ENCODE results near the gene BUD31. TPM values are rescaled to one million over a fixed set of nuclear protein-coding genes. Genes with fewer than 3 reads are reported as not detected.
"Not testable (repeated sequence)": the region's sequence is repeated elsewhere in the genome, so short reads cannot be mapped to it uniquely, and the experiment has no call there.

BUD31 gene
- total RNA-seq, 1 donor from 2014 or later = 44.4 TPM

- H3K27me3 ChIP-seq (ENCODE audit: control insufficient read depth in 3 of 3, insufficient read depth in 3 of 3, low read length in 3 of 3) = no peaks in the 10 kb centered on the region
- no peaks in the 10 kb centered on the region for H3K9me3 ChIP-seq (ENCODE audit: control insufficient read depth in 3 of 3, low read length in 3 of 3)
- H3K4me1 ChIP-seq (ENCODE audit: control insufficient read depth in 3 of 3, insufficient read depth in 3 of 3, low read length in 3 of 3) = peaks cover 24 to 31% (median 26%) of the 10 kb centered on the region in 3 donors
- peak overlapping the region; percentile 81 for H3K27ac ChIP-seq (ENCODE audit: low read depth, low read length)
- H3K9ac ChIP-seq (ENCODE audit: low read depth in 1 of 3, low read length in 3 of 3) = peak overlapping the region in 1 of 3 donors; percentile 50
- peaks cover 0 to 2% (median 2%) of the 10 kb centered on the region in 3 donors for H3K36me3 ChIP-seq (ENCODE audit: control insufficient read depth in 3 of 3, insufficient read depth in 3 of 3, low read length in 3 of 3)
- peak overlapping the region in 2 of 3 donors; percentile 13 to 54 for H3K4me3 ChIP-seq (ENCODE audit: low read length in 3 of 3)
These were observed 27.7 kb upstream of the BUD31 start for GRCh38 chr7:99380823-99381663.

DNA sequence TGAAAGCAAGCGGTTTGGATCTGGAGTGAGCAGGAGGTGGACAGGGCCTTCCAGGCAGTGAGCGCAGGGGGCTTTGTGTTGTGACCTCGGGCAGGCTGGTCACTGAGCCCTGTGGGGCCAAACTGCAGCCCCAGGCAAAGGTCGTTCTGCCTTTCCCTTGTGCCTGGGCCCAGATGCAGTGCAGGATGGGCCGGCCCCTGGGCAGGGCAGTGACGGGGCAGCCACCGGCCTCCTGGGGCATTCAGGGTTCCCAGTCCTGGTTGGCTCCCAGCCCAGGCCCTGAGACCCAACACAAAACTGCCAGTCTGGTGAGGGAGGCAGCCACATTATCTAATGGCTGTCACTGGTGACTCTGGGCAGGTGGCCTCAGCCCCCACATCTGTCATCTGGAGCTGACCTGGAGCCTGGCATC is 27.1 kb upstream of the BUD31 start:
- Histone ChIP-seq H3K4me3 (ENCODE audit: low read length in 3 of 3) (peak overlapping the region in 1 of 3 donors; percentile 14), H3K9ac (ENCODE audit: low read depth in 1 of 3, low read length in 3 of 3) (peak overlapping the region in 1 of 3 donors; percentile 25), H3K27ac (ENCODE audit: low read depth, low read length) (no peak overlapping the region), H3K27me3 (ENCODE audit: control insufficient read depth in 3 of 3, insufficient read depth in 3 of 3, low read length in 3 of 3) (no peaks in the 10 kb centered on the region), H3K9me3 (ENCODE audit: control insufficient read depth in 3 of 3, low read length in 3 of 3) (no peaks in the 10 kb centered on the region), H3K36me3 (ENCODE audit: control insufficient read depth in 3 of 3, insufficient read depth in 3 of 3, low read length in 3 of 3) (peaks cover 0 to 5% (median 4%) of the 10 kb centered on the region in 3 donors), H3K4me1 (ENCODE audit: control insufficient read depth in 3 of 3, insufficient read depth in 3 of 3, low read length in 3 of 3) (peaks cover 24 to 28% (median 26%) of the 10 kb centered on the region in 3 donors)

DNA sequence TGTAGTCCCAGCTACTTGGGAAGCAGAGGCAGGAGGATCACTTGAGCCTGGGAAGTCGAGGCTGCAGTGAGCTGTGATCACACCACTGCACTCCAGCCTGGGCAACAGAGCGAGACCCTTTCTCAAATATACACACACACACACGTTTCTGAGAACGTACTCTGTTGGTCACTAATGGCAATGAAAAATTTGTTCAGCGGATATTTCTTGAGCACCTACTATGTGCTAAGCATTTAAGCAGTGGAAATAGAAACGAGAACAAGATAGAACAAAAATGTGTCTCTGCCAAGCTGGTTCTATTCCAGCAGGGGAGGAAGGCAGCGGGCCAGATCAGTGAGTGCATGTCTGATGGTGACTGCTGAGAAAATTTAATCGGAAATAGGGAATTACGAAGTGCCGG is 25.6 kb upstream of the BUD31 start:
- no peak overlapping the region for H3K27ac ChIP-seq (ENCODE audit: low read depth, low read length)
- no peak overlapping the region for H3K4me3 ChIP-seq (ENCODE audit: low read length in 3 of 3)
- H3K27me3 ChIP-seq (ENCODE audit: control insufficient read depth in 3 of 3, insufficient read depth in 3 of 3, low read length in 3 of 3) = no peaks in the 10 kb centered on the region
- peaks cover 24 to 28% (median 26%) of the 10 kb centered on the region in 3 donors for H3K4me1 ChIP-seq (ENCODE audit: control insufficient read depth in 3 of 3, insufficient read depth in 3 of 3, low read length in 3 of 3)
- no peaks in the 10 kb centered on the region for H3K9me3 ChIP-seq (ENCODE audit: control insufficient read depth in 3 of 3, low read length in 3 of 3)
- H3K36me3 ChIP-seq (ENCODE audit: control insufficient read depth in 3 of 3, insufficient read depth in 3 of 3, low read length in 3 of 3) = peaks cover 5 to 11% (median 6%) of the 10 kb centered on the region in 3 donors
- H3K9ac ChIP-seq (ENCODE audit: low read depth in 1 of 3, low read length in 3 of 3) = no peak overlapping the region

DNA sequence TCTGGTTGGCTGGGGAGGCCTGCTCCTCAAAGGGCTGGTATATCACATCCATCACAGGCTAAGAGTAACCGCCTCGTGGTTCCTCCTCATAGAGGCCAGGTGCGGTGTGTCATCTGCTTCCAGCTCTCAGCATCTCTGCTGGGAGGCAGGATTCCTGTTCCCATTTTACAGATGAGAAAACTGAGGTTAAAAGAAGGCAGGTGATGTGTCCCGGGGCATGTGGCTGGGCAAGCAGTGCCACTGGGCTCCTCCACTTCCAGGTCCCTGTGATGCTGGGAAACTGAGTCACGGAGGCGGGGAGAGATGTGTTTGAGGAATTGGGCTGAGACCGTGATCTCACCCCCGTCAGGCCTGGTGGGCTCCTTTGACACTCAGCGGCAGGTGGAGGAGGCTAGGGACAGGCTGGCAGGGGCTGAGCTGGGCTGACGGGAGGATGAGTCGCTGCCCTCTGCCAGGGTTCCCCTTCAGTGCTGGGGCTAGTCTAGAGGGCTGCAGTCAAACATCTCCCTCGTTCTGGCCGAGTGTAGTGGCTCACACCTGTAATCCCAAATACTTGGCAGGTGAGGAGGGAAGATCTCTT is 24.9 kb upstream of the BUD31 start:
- peaks cover 6 to 15% (median 8%) of the 10 kb centered on the region in 3 donors for H3K36me3 ChIP-seq (ENCODE audit: control insufficient read depth in 3 of 3, insufficient read depth in 3 of 3, low read length in 3 of 3)
- no peak overlapping the region for H3K27ac ChIP-seq (ENCODE audit: low read depth, low read length)
- no peak overlapping the region for H3K4me3 ChIP-seq (ENCODE audit: low read length in 3 of 3)
- H3K27me3 ChIP-seq (ENCODE audit: control insufficient read depth in 3 of 3, insufficient read depth in 3 of 3, low read length in 3 of 3) = no peaks in the 10 kb centered on the region
- peaks cover 24 to 28% (median 26%) of the 10 kb centered on the region in 3 donors for H3K4me1 ChIP-seq (ENCODE audit: control insufficient read depth in 3 of 3, insufficient read depth in 3 of 3, low read length in 3 of 3)
- H3K9ac ChIP-seq (ENCODE audit: low read depth in 1 of 3, low read length in 3 of 3) = no peak overlapping the region
- H3K9me3 ChIP-seq (ENCODE audit: control insufficient read depth in 3 of 3, low read length in 3 of 3) = no peaks in the 10 kb centered on the region

GRCh38 chr7:99384523-99384922 is 24.2 kb upstream of the BUD31 start:
- Histone ChIP-seq H3K9ac (ENCODE audit: low read depth in 1 of 3, low read length in 3 of 3) (no peak overlapping the region), H3K27ac (ENCODE audit: low read depth, low read length) (no peak overlapping the region), H3K36me3 (ENCODE audit: control insufficient read depth in 3 of 3, insufficient read depth in 3 of 3, low read length in 3 of 3) (peaks cover 9 to 15% (median 11%) of the 10 kb centered on the region in 3 donors), H3K9me3 (ENCODE audit: control insufficient read depth in 3 of 3, low read length in 3 of 3) (no peaks in the 10 kb centered on the region), H3K27me3 (ENCODE audit: control insufficient read depth in 3 of 3, insufficient read depth in 3 of 3, low read length in 3 of 3) (no peaks in the 10 kb centered on the region), H3K4me3 (ENCODE audit: low read length in 3 of 3) (no peak overlapping the region), H3K4me1 (ENCODE audit: control insufficient read depth in 3 of 3, insufficient read depth in 3 of 3, low read length in 3 of 3) (peaks cover 20 to 24% (median 21%) of the 10 kb centered on the region in 3 donors)

- Histone ChIP-seq H3K4me1 (ENCODE audit: control insufficient read depth in 3 of 3, insufficient read depth in 3 of 3, low read length in 3 of 3) (peaks cover 10 to 13% (median 11%) of the 10 kb centered on the region in 3 donors), H3K9me3 (ENCODE audit: control insufficient read depth in 3 of 3, low read length in 3 of 3) (no peaks in the 10 kb centered on the region), H3K4me3 (ENCODE audit: low read length in 3 of 3) (no peak overlapping the region), H3K9ac (ENCODE audit: low read depth in 1 of 3, low read length in 3 of 3) (no peak overlapping the region), H3K27me3 (ENCODE audit: control insufficient read depth in 3 of 3, insufficient read depth in 3 of 3, low read length in 3 of 3) (no peaks in the 10 kb centered on the region), H3K36me3 (ENCODE audit: control insufficient read depth in 3 of 3, insufficient read depth in 3 of 3, low read length in 3 of 3) (peaks cover 10 to 16% (median 15%) of the 10 kb centered on the region in 3 donors), H3K27ac (ENCODE audit: low read depth, low read length) (no peak overlapping the region)
These were observed 23.2 kb upstream of the BUD31 start for GRCh38 chr7:99385564-99385963.

DNA sequence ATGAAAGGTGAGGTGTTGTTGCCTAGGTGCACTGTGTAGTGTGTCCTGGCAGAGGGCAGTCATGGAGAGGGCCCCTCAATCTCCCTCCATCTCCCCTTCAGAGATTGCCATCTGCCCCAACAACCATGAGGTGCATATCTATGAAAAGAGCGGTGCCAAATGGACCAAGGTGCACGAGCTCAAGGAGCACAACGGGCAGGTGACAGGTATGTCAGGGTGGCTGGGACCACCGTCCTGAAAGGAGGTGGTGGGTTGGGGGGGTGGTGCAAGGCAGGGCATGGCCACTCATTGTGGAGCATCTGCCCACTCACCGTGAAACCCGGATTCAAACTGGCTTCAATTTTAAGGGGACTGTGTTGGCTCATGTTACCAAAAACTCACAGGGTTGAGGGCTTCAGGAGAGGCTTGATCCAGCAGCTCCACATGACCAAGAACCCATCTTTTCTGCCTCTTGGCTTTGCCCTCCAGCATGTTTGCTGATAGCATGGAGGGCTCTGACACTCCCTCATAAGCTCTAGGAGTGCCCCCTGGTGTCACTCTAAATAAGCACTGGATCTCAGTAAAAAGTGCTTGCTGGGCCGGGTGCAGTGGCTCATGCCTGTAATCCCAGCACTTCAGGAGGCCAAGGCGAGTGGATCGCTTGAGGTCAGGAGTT is 22.1 kb upstream of the BUD31 start:
- Histone ChIP-seq H3K27me3 (ENCODE audit: control insufficient read depth in 3 of 3, insufficient read depth in 3 of 3, low read length in 3 of 3) (no peaks in the 10 kb centered on the region), H3K27ac (ENCODE audit: low read depth, low read length) (no peak overlapping the region), H3K9me3 (ENCODE audit: control insufficient read depth in 3 of 3, low read length in 3 of 3) (no peaks in the 10 kb centered on the region), H3K36me3 (ENCODE audit: control insufficient read depth in 3 of 3, insufficient read depth in 3 of 3, low read length in 3 of 3) (peaks cover 15 to 23% (median 22%) of the 10 kb centered on the region in 3 donors), H3K4me3 (ENCODE audit: low read length in 3 of 3) (no peak overlapping the region), H3K4me1 (ENCODE audit: control insufficient read depth in 3 of 3, insufficient read depth in 3 of 3, low read length in 3 of 3) (peaks cover 0 to 2% (median 0%) of the 10 kb centered on the region in 3 donors), H3K9ac (ENCODE audit: low read depth in 1 of 3, low read length in 3 of 3) (no peak overlapping the region)

GRCh38 chr7:99387239-99387635 is 21.5 kb upstream of the BUD31 start:
- not testable (repeated sequence) for H3K4me3 ChIP-seq (ENCODE audit: low read length in 3 of 3); H3K9me3 ChIP-seq (ENCODE audit: control insufficient read depth in 3 of 3, low read length in 3 of 3); H3K27ac ChIP-seq (ENCODE audit: low read depth, low read length); H3K9ac ChIP-seq (ENCODE audit: low read depth in 1 of 3, low read length in 3 of 3); H3K4me1 ChIP-seq (ENCODE audit: control insufficient read depth in 3 of 3, insufficient read depth in 3 of 3, low read length in 3 of 3); H3K27me3 ChIP-seq (ENCODE audit: control insufficient read depth in 3 of 3, insufficient read depth in 3 of 3, low read length in 3 of 3)
- H3K36me3 ChIP-seq (ENCODE audit: control insufficient read depth in 3 of 3, insufficient read depth in 3 of 3, low read length in 3 of 3) = peaks cover 15 to 23% (median 22%) of the 10 kb centered on the region in 3 donors

DNA sequence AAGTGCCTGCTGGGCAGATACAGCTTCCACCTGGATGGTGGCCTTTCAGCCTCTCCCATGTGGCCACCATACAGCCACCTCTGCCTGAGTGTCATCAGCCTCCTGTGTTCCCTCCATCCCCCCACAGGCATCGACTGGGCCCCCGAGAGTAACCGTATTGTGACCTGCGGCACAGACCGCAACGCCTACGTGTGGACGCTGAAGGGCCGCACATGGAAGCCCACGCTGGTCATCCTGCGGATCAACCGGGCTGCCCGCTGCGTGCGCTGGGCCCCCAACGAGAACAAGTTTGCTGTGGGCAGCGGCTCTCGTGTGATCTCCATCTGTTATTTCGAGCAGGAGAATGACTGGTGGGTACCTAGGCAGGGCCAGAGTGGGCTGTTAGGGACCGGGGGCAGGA is 20.9 kb upstream of the BUD31 start:
- H3K27ac ChIP-seq (ENCODE audit: low read depth, low read length) = no peak overlapping the region
- no peaks in the 10 kb centered on the region for H3K27me3 ChIP-seq (ENCODE audit: control insufficient read depth in 3 of 3, insufficient read depth in 3 of 3, low read length in 3 of 3)
- H3K36me3 ChIP-seq (ENCODE audit: control insufficient read depth in 3 of 3, insufficient read depth in 3 of 3, low read length in 3 of 3) = peaks cover 15 to 23% (median 22%) of the 10 kb centered on the region in 3 donors
- no peak overlapping the region for H3K9ac ChIP-seq (ENCODE audit: low read depth in 1 of 3, low read length in 3 of 3)
- H3K4me3 ChIP-seq (ENCODE audit: low read length in 3 of 3) = no peak overlapping the region
- peaks cover 3 to 10% (median 9%) of the 10 kb centered on the region in 3 donors for H3K4me1 ChIP-seq (ENCODE audit: control insufficient read depth in 3 of 3, insufficient read depth in 3 of 3, low read length in 3 of 3)
- H3K9me3 ChIP-seq (ENCODE audit: control insufficient read depth in 3 of 3, low read length in 3 of 3) = no peaks in the 10 kb centered on the region

All from skeletal muscle tissue (tissue), 4 donors.